Right lobe of liver (tissue), 4 donors: ENCODE results near the gene CCL14.

Experiments
- POLR2A ChIP-seq: fragments of 450-650 bp; IDR thresholded peaks from one replicate; pipeline ENCODE4 v1.6.1; 2017; ENCODE audit warnings: antibody characterized with exemption, mild to moderate bottlenecking
- TF ChIP-seq, protein P1 (sequence below), 4 donors: fragments of 200-600 bp in 3 of 4; fragments of 450-650 bp in 1 of 4; IDR thresholded peaks; one replicate each; pipeline versions ENCODE4 v1.5.1 to v1.8.0; 2016 to 2022; ENCODE audit warnings: antibody characterized with exemption in 4 of 4, mild to moderate bottlenecking in 2 of 4
- donor health status: DM: no; HTN: no; CAD: no.
- donor health status: DM: no; HTN: no; CAD: no.
- donor health status: DM: no; HTN: yes; CAD: no.

DNA sequence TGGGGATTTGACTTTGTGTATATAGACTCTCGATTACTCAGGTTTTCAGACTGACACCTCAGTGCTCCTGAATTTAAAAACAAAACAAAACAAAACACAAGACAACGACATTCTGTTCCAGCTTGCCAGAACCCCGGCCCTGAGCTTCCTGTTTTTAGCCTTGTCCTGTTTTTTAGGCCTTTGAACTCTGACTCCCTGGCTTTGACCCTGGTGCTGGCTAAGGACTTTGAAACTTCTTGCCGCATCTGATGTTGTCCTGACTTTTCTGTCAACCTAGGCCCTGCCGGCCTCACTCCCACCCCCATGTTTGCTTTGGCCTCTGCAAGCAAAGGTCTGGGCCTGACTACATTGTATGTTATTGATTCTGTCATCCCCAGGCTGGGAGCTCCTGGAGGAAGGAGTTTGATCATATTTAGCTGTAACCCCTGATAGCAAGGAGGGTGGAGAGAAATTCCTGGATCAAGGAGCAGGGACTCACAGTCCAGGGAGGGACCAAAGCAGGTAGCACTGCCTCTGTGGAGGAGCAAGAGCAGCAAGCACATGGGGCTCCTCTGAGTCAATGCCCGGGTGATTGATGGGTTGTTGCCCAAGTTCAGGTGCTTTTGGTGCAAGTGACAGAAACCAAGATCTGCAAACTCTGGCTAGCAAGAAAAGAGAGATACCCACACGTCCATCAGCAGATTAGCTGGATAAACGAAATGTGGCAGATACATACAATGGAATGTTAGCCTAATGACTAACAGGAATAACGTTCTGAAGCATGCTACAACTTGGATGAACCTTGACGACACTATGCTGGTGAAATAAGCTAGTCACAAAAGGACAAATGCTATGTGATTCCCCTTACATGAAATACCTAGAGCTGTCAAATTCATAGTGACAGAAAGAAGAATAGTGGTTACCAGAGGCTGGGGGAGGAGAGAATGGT lies 12.9 kb downstream of the CCL14 start:
- TF ChIP-seq, protein P1, sequence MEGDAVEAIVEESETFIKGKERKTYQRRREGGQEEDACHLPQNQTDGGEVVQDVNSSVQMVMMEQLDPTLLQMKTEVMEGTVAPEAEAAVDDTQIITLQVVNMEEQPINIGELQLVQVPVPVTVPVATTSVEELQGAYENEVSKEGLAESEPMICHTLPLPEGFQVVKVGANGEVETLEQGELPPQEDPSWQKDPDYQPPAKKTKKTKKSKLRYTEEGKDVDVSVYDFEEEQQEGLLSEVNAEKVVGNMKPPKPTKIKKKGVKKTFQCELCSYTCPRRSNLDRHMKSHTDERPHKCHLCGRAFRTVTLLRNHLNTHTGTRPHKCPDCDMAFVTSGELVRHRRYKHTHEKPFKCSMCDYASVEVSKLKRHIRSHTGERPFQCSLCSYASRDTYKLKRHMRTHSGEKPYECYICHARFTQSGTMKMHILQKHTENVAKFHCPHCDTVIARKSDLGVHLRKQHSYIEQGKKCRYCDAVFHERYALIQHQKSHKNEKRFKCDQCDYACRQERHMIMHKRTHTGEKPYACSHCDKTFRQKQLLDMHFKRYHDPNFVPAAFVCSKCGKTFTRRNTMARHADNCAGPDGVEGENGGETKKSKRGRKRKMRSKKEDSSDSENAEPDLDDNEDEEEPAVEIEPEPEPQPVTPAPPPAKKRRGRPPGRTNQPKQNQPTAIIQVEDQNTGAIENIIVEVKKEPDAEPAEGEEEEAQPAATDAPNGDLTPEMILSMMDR (IDR thresholded peaks at IDR 0.05) = no peak
- TF ChIP-seq POLR2A = no peak
